Effector memory CD4-positive, alpha-beta T cell (primary cell): ENCODE data around the gene COL23A1.

Experiments
- DNase-seq, 3 donors: peaks; one replicate each; pipeline ENCODE4 v3.0.0-alpha.2; 2020
- H3K27ac ChIP-seq: 2 replicates; pipeline ENCODE4 v1.7.0; 2013; ENCODE audit warnings: mild to moderate bottlenecking, low read length, moderate library complexity; ENCODE audit not compliant: insufficient read depth, poor library complexity, severe bottlenecking
- H3K27me3 ChIP-seq: replicated peaks from 2 replicates; pipeline ENCODE4 v1.7.0; 2013; ENCODE audit warnings: mild to moderate bottlenecking, low read length; ENCODE audit not compliant: insufficient read depth, control insufficient read depth, poor library complexity, severe bottlenecking
- H3K36me3 ChIP-seq: 2 replicates; pipeline ENCODE4 v1.7.0; 2013; ENCODE audit warnings: mild to moderate bottlenecking, low read length, moderate library complexity; ENCODE audit not compliant: control insufficient read depth, insufficient read depth
- H3K4me1 ChIP-seq: 2 replicates; pipeline ENCODE4 v1.7.0; 2013; ENCODE audit warnings: low read length, mild to moderate bottlenecking; ENCODE audit not compliant: control insufficient read depth, insufficient read depth, poor library complexity, severe bottlenecking
- H3K4me3 ChIP-seq: 2 replicates; pipeline ENCODE4 v1.7.0; 2013; ENCODE audit warnings: low read length, low read depth, mild to moderate bottlenecking; ENCODE audit not compliant: insufficient read depth, poor library complexity, severe bottlenecking
- H3K9me3 ChIP-seq: 2 replicates; pipeline ENCODE4 v1.7.0; 2013; ENCODE audit warnings: mild to moderate bottlenecking, low read length, moderate library complexity; ENCODE audit not compliant: control insufficient read depth

The COL23A1 gene

DNA sequence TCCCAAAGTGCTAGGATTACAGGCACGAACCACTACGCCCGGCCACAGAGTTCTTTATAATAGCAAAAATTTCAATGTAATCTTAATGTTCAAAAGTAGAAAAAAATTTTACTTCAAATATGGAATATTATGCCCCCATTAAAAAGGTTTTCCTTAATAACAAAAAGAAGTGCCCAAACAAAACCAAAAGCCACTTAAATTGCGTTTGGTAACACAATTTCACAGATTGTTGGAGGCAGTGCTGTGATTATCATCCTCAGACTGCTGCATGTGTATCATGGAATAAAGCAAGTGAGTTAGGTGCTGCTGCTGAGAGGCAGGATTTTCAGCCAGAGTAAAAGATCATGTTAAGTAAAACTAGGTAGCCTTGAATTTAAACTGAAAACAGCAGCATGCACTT is 132.7 kb downstream of the COL23A1 start:
- no peak for DNase-seq
- Histone ChIP-seq H3K4me1 (no peaks in the 10 kb centered on the region), H3K27ac (no peak overlapping the region), H3K36me3 (no peaks in the 10 kb centered on the region), H3K9me3 (no peaks in the 10 kb centered on the region), H3K4me3 (no peak overlapping the region), H3K27me3 (no peaks in the 10 kb centered on the region)

DNA sequence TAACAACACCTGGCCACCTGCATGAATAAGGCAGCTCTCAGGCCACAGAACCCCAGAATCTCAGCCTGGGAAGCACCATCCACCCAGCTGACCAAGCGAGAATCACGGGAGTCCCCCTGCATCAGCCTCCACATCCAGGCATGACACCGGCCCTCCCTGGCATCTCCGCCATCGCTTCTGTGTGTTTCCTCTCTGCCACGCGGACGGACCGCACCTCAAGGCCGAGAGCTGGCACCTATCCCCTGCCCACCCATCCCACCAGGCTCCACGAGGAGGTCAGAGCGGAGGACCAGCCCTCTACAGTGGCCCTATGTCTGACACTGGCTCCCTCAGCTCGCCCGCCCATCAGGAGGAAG is 134.7 kb downstream of the COL23A1 start:
- no peak for DNase-seq
- H3K4me3 ChIP-seq, result no peak overlapping the region
- H3K4me1 ChIP-seq, result no peaks in the 10 kb centered on the region
- H3K9me3 ChIP-seq, result no peaks in the 10 kb centered on the region
- H3K27me3 ChIP-seq, result no peaks in the 10 kb centered on the region
- H3K36me3 ChIP-seq, result no peaks in the 10 kb centered on the region
- H3K27ac ChIP-seq, result no peak overlapping the region

DNA sequence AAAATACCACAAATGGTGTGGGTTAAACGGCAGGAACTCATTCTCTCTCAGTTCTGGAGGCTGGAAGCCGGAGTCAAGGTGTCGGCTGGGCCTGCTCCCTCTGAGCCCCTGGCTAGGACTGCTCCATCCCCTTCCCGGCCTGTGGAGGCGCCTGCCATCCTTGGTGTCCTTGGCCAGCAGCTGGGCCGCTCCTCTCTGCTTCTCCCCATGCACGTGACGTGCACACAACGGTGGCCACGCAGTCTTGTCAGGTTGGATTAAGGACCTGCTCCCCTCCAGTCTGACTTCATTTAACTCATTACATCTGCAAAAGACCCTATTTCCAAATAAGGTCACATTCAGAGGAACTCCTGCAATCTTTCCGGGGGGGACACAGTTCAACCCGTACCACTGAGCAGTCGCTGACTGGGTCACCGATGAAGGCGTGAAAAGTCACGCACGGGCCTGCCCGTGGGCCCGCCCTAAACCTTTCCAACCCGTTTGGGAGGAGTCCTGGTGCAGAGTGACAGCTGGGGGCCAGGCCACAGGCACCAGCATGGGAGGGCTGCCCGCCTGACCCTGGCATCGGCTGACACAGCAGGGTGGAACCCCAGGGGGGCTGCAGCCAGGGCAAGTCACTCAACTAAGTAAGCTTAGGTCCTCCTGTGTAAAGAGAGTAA is 135.2 kb downstream of the COL23A1 start:
- no peaks in the 10 kb centered on the region for H3K9me3 ChIP-seq
- no peaks in the 10 kb centered on the region for H3K4me1 ChIP-seq
- H3K27ac ChIP-seq, result no peak overlapping the region
- no peak overlapping the region for H3K4me3 ChIP-seq
- H3K36me3 ChIP-seq, result no peaks in the 10 kb centered on the region
- H3K27me3 ChIP-seq, result no peaks in the 10 kb centered on the region
- no peak for DNase-seq

DNA sequence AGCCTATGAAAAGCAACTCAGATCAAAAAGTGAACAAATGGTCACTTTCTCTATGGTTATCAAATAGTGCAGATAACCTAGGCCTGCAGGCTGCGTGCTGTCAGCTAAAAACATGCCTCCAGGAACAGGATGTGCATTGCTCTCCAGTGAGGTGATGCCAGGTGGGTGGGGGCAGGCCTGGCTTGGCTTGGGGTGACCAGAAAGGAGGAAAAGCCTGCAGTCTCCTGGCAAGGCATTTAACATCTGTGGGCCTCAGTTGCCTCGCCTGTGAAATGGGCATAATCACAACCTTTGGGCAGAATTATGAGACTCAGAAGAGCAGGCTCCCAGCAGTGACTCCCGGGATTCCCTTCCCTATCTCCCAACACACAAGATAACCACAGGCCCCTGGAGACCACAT is 135.9 kb downstream of the COL23A1 start:
- H3K4me1 ChIP-seq, result no peaks in the 10 kb centered on the region
- no peak for DNase-seq
- H3K4me3 ChIP-seq, result no peak overlapping the region
- H3K27me3 ChIP-seq, result no peaks in the 10 kb centered on the region
- no peak overlapping the region for H3K27ac ChIP-seq
- H3K36me3 ChIP-seq, result no peaks in the 10 kb centered on the region
- H3K9me3 ChIP-seq, result no peaks in the 10 kb centered on the region

DNA sequence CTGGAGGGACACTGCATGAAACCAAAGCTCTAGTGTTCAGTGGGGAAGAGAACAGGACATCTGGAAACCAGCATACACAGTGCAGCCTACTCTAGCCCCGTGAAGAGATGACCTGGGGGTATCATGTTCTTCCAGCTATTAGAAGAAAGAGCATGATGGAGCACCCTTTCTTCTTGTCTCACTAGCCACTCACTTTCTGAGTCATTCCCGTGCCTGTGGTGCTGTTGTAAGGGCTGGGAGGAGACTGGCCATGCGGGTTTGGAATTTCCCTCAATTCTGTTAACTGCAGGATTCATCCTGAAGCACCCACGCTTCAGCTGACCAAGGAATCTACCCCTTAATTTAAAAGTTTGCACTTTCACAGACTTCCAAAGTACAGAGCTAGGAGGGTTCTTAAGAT is 137.0 kb downstream of the COL23A1 start:
- Histone ChIP-seq H3K9me3 (no peaks in the 10 kb centered on the region), H3K27ac (no peak overlapping the region), H3K4me3 (no peak overlapping the region), H3K36me3 (no peaks in the 10 kb centered on the region), H3K4me1 (no peaks in the 10 kb centered on the region), H3K27me3 (no peaks in the 10 kb centered on the region)
- no peak for DNase-seq

DNA sequence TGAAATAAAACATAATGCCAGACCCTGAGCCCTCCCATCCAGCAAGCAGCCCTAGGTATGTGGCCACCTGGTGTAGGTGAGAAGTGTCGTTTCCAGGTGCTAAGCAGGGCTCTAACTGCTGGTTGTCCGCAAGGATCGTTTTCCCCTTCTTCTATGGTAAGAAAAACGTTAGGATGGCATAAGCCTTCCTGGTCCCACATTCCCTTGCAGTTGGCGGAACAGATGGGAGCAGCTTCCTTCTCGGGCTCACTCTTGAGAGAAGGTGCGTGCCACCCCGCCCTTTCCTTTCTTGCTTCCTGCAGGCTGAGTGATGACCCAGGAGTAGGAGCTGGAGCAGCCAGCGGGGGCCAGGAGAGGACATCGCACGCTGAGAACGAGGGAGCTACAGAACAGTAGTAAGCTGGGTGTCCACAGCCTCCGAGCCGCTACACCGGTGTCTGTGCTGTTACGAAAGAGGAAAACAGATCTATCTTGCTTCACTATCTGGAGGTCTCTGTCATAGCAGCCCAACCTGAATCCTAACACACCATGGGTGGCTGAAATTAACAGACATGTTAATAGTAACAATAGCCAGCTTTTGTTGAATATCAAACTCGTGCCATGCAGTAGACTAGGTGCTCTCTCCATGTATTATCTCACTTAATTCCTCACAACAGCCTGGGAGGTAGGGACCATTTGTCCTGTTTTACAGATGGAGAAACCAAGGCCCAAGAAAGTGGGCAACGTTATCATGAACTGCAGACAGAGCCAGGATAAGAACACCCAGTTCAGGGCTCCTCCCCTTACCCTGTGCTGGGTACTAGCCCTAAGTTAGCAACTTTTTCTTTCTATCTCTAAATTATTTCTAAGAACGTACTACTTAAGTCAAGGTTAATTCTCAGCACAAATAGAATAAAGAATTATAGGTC is 139.8 kb downstream of the COL23A1 start:
- no peak for DNase-seq
- Histone ChIP-seq H3K4me3 (no peak overlapping the region), H3K27ac (no peak overlapping the region), H3K4me1 (no peaks in the 10 kb centered on the region), H3K36me3 (no peaks in the 10 kb centered on the region), H3K9me3 (no peaks in the 10 kb centered on the region), H3K27me3 (no peaks in the 10 kb centered on the region)

DNA sequence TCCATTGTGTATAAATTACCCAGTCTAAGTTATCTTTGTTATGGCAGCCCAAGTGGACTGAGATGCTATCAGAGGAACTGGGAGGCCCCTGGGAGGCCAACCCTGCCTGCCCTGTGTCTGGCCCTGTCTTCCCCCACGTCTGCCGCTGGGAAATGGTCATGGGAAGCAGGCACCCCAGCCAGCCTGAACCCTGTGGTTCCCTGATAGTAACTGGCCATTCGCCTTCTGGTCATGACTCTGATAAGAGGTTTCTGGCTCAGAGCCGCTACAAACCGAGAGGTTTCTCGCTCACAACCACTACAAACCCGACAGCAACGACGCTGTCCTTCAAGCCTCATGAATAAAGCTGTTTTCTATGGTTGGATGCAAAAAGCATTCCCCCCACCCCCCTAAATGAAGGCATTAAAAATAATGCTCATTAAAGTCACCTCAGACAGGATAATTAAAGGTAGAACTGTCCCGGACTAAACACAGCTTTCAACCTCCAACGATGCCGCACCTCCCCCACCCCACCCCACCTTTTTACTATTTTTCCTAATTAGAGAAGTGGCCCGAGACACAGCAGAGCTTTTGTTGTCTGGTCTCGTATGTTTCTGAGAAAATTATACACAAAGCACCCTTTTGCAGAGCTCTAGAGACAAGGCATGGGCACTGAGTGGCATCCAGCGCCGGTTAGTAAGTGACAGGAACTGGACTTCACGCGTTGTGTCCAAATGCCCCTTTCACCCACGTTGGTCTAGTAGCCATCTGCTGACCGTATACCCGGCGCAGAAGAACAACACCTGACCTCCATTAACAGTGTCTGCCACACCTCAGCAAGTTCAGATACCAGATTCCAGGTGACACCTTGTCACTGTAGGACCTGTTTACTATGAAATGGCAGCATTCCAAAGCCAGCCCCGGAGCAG is 140.8 kb downstream of the COL23A1 start:
- no peak overlapping the region for H3K4me3 ChIP-seq
- no peaks in the 10 kb centered on the region for H3K36me3 ChIP-seq
- no peak for DNase-seq
- H3K27me3 ChIP-seq, result no peaks in the 10 kb centered on the region
- no peaks in the 10 kb centered on the region for H3K9me3 ChIP-seq
- no peak overlapping the region for H3K27ac ChIP-seq
- H3K4me1 ChIP-seq, result no peaks in the 10 kb centered on the region

DNA sequence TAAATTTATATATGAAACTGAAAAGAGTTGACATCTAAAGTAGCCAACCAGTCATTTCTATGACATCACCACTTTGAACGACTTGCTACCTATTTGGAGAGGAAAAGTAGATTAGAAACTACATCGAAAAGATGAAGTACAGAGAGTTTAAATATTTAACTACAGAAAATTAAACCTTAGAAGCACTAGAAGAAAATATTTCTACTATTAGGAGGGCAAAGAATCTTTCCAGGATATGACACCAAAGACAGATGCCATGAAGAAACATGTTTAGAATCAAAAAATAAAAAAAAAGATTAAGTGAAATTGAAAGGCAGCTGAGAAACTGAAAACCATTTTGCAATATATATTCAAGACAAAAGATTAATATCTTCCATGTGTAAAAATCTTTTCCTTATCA is 144.7 kb downstream of the COL23A1 start:
- no peak for DNase-seq
- H3K4me1 ChIP-seq, result no peaks in the 10 kb centered on the region
- no peaks in the 10 kb centered on the region for H3K27me3 ChIP-seq

DNA sequence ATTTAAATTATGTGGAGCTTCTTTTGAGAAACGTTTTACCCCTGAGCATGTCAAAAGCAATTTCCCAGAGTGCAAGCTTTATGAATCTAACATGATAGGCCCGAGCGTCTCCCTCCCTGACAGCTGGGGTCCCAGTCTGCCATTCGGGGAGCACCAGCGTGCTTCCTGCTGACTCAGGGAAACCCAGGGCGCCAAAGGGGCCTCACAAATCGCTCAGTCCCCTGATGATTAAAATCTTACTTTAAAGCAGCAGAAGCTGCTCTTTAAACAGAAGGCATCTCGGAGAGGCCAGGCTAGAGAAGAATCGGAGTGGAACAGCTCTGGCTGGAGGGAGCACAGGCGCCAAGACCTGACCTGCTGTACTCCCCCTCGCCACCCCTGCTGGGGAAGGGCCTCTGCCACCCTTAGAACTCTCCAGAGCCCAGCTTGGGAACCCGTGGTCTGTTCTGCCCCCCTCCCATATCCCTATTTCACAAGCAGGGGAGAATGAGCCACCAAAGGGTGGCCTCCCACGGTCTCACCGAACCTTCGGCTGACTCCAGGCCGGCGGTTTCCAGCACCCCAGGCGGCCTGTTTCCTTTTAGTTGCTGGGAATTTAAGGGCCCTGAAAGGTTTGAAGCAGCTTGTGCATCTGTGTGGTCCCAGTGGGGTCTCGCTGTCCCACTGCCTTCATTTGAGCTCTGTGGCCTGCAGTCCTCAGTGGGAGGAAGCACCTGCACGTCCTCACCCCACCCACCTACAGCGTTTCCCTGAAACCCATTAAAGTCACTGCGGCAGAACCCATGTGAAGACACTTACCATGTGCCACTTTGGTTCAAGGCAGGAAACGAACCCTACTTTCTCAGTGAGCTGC is 147.6 kb downstream of the COL23A1 start:
- DNase-seq, result no peak
- Histone ChIP-seq H3K9me3 (no peaks in the 10 kb centered on the region), H3K36me3 (no peaks in the 10 kb centered on the region), H3K4me3 (no peak overlapping the region), H3K4me1 (no peaks in the 10 kb centered on the region), H3K27me3 (no peaks in the 10 kb centered on the region), H3K27ac (no peak overlapping the region)

More for the DNA sequence above, 144.7 kb downstream of the COL23A1 start:
- Histone ChIP-seq H3K27ac (no peak overlapping the region), H3K9me3 (no peaks in the 10 kb centered on the region), H3K36me3 (no peaks in the 10 kb centered on the region), H3K4me3 (no peak overlapping the region)
